Forelimb muscle (tissue), 1 donor: ENCODE measurements around the gene PHYHIPL. TPM values are rescaled to one million over a fixed set of nuclear protein-coding genes. Genes with fewer than 3 reads are reported as not detected.
"Not testable (repeated sequence)": the region's sequence is repeated elsewhere in the genome, so short reads cannot be mapped to it uniquely, and the experiment has no call there.

Experiments used
- DNase-seq: peaks from one replicate; pipeline ENCODE4 v3.0.0-alpha.2; 2013; ENCODE audit warnings: low read depth
- polyA plus RNA-seq: library from polyadenylated mRNA; unstranded; fragments of 120-200 nt; gene quantifications from one replicate; pipeline ENCODE4 v1.2.1, GENCODE V29; 2013; ENCODE audit not compliant: insufficient read length

The PHYHIPL gene
- polyA plus RNA-seq, 1 donor: 1.1 TPM

- DNase-seq: no peak
Measured at GRCh38 chr10:59190332-59190731, 13.9 kb downstream of the PHYHIPL start.

- DNase-seq: no peak
Measured at GRCh38 chr10:59206204-59206720, 29.8 kb downstream of the PHYHIPL start.

- DNase-seq: no peak
Measured at GRCh38 chr10:59212301-59212798, 35.9 kb downstream of the PHYHIPL start.

GRCh38 chr10:59214160-59214559 is 37.7 kb downstream of the PHYHIPL start:
- no peak for DNase-seq

- no peak for DNase-seq
Measured at GRCh38 chr10:59216178-59216869, 39.9 kb downstream of the PHYHIPL start.

GRCh38 chr10:59222788-59223187 is 46.3 kb downstream of the PHYHIPL start:
- DNase-seq: no peak

- not testable (repeated sequence) for DNase-seq
Measured at GRCh38 chr10:59223597-59223996, 47.2 kb downstream of the PHYHIPL start.

- DNase-seq: no peak
Measured at GRCh38 chr10:59225211-59225610, 48.8 kb downstream of the PHYHIPL start.

- no peak for DNase-seq
Measured at GRCh38 chr10:59227136-59227673, 50.8 kb downstream of the PHYHIPL start.

- DNase-seq: no peak
Measured at GRCh38 chr10:59229441-59229840, 53.0 kb downstream of the PHYHIPL start.

GRCh38 chr10:59234194-59234593 is 57.8 kb downstream of the PHYHIPL start:
- no peak for DNase-seq

- DNase-seq: peak; percentile 17
Measured at GRCh38 chr10:59234816-59235429, 58.5 kb downstream of the PHYHIPL start.

GRCh38 chr10:59236064-59236697 is 59.7 kb downstream of the PHYHIPL start:
- no peak for DNase-seq

GRCh38 chr10:59237775-59238174 is 61.3 kb downstream of the PHYHIPL start:
- DNase-seq: no peak

- DNase-seq: not testable (repeated sequence)
Measured at GRCh38 chr10:59239108-59239507, 62.7 kb downstream of the PHYHIPL start.

- DNase-seq: peak; percentile 32
Measured at GRCh38 chr10:59240582-59241183, 64.2 kb downstream of the PHYHIPL start.

GRCh38 chr10:59242057-59242456 is 65.6 kb downstream of the PHYHIPL start:
- DNase-seq: no peak

GRCh38 chr10:59242991-59243390 is 66.5 kb downstream of the PHYHIPL start:
- DNase-seq: no peak

- DNase-seq: no peak
Measured at GRCh38 chr10:59243611-59244195, 67.3 kb downstream of the PHYHIPL start.

- no peak for DNase-seq
Measured at GRCh38 chr10:59244871-59245270, 68.4 kb downstream of the PHYHIPL start.

- no peak for DNase-seq
Measured at GRCh38 chr10:59245686-59246085, 69.2 kb downstream of the PHYHIPL start.
